CD4-positive, alpha-beta T cell treated with Interleukin-6 for 4 hours (primary cell): ENCODE measurements around the gene SOX6.

Source experiments
- DNase-seq: peaks from one replicate; pipeline ENCODE4 v3.0.0-alpha.2; 2020; ENCODE audit warnings: mixed read lengths

The SOX6 gene

GRCh38 chr11:15918674-15919073, 437.7 kb downstream of the SOX6 start:
- DNase-seq = no peak

GRCh38 chr11:15918212-15918611, 438.1 kb downstream of the SOX6 start:
- no peak for DNase-seq
